ENCODE data around the gene PRKAG2. TPM values are rescaled to one million over a fixed set of nuclear protein-coding genes. Genes with fewer than 3 reads are reported as not detected.
"Not testable (repeated sequence)": the region's sequence is repeated elsewhere in the genome, so short reads cannot be mapped to it uniquely, and the experiment has no call there.

PRKAG2 gene
- total RNA-seq, 1 donor from 2014 or later, result 130 TPM

- no peaks in the 10 kb centered on the region for H3K27me3 ChIP-seq (ENCODE audit: low read depth)
- intact Hi-C loops (cut with micrococcal nuclease), result no loop called here
- H3K27ac ChIP-seq (replicated peaks), result no peak overlapping the region
- TF ChIP-seq CTCF (IDR thresholded peaks at IDR 0.05; ENCODE audit: borderline replicate concordance), result no peak
- no peak for DNase-seq
- peaks cover 12% of the 10 kb centered on the region for H3K9me3 ChIP-seq (replicated peaks)
- H3K4me3 ChIP-seq, result no peak overlapping the region
- peaks cover 3% of the 10 kb centered on the region for H3K4me1 ChIP-seq
- peaks cover 3% of the 10 kb centered on the region for H3K36me3 ChIP-seq
Observed at GRCh38 chr7:151579644-151580043, 297.3 kb downstream of the PRKAG2 start.

DNA sequence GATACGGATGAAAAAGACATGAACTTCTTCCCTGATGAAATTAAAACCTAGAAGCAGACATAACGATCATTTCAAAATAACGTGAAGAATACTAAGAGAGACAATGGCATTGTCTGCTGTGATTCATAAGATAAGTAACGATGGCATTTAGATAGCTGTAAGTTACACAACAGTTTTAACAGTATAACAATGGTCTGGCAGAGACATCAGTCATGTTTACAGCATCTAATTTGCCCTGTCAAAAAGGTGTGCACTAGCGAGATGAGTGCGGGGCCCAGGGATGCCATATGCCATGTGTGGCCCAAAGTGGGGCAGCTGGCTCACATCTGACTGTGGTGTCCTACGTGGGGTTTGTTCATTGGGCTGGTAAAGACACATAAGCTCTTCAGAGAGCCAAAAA lies 301.5 kb downstream of the PRKAG2 start:
- no peak for TF ChIP-seq CTCF (IDR thresholded peaks at IDR 0.05; ENCODE audit: borderline replicate concordance)
- no peak overlapping the region for H3K4me3 ChIP-seq
- intact Hi-C loops (cut with micrococcal nuclease), result no loop called here
- peaks cover 12% of the 10 kb centered on the region for H3K9me3 ChIP-seq (replicated peaks)
- DNase-seq, result no peak
- peaks cover 3% of the 10 kb centered on the region for H3K4me1 ChIP-seq
- peaks cover 10% of the 10 kb centered on the region for H3K36me3 ChIP-seq
- no peaks in the 10 kb centered on the region for H3K27me3 ChIP-seq (ENCODE audit: low read depth)
- H3K27ac ChIP-seq (replicated peaks), result no peak overlapping the region

GRCh38 chr7:151573046-151573445 lies 303.9 kb downstream of the PRKAG2 start:
- H3K27me3 ChIP-seq (ENCODE audit: low read depth); H3K9me3 ChIP-seq (replicated peaks); intact Hi-C loops (cut with micrococcal nuclease); H3K4me1 ChIP-seq; H3K4me3 ChIP-seq; H3K27ac ChIP-seq (replicated peaks); DNase-seq: not testable (repeated sequence)
- peaks cover 21% of the 10 kb centered on the region for H3K36me3 ChIP-seq

DNA sequence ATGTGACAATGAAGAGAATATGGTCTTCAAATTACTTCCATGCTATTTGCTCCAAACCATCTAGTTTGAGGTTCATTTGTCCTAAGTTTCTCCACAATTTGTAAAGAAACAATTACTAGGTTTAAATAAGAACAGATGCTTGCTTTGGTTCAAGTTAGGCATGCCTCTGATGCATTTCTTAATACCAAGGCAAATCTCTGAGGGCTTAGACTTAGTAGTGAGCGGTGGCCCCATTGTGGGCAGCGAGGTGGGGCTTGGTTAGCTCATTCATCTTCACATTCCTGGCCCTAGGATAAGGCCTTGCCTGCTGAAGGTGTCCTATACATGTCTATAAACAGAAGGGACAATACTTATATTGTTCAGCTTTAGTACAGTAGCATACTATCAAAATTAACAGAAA lies 304.8 kb downstream of the PRKAG2 start:
- no peak for DNase-seq
- no peak for TF ChIP-seq CTCF (IDR thresholded peaks at IDR 0.05; ENCODE audit: borderline replicate concordance)
- Histone ChIP-seq H3K27me3 (ENCODE audit: low read depth) (no peaks in the 10 kb centered on the region), H3K4me1 (peaks cover 6% of the 10 kb centered on the region), H3K36me3 (peaks cover 26% of the 10 kb centered on the region), H3K9me3 (replicated peaks) (no peaks in the 10 kb centered on the region), H3K27ac (replicated peaks) (no peak overlapping the region), H3K4me3 (no peak overlapping the region)
- intact Hi-C loops (cut with micrococcal nuclease), result no loop called here

GRCh38 chr7:151571471-151571870 lies 305.4 kb downstream of the PRKAG2 start:
- H3K4me1 ChIP-seq, result peaks cover 12% of the 10 kb centered on the region
- no peak for TF ChIP-seq CTCF (IDR thresholded peaks at IDR 0.05; ENCODE audit: borderline replicate concordance)
- H3K9me3 ChIP-seq (replicated peaks), result no peaks in the 10 kb centered on the region
- H3K4me3 ChIP-seq, result no peak overlapping the region
- no peaks in the 10 kb centered on the region for H3K27me3 ChIP-seq (ENCODE audit: low read depth)
- peaks cover 26% of the 10 kb centered on the region for H3K36me3 ChIP-seq
- H3K27ac ChIP-seq (replicated peaks), result no peak overlapping the region
- intact Hi-C loops (cut with micrococcal nuclease), result no loop called here
- no peak for DNase-seq

DNA sequence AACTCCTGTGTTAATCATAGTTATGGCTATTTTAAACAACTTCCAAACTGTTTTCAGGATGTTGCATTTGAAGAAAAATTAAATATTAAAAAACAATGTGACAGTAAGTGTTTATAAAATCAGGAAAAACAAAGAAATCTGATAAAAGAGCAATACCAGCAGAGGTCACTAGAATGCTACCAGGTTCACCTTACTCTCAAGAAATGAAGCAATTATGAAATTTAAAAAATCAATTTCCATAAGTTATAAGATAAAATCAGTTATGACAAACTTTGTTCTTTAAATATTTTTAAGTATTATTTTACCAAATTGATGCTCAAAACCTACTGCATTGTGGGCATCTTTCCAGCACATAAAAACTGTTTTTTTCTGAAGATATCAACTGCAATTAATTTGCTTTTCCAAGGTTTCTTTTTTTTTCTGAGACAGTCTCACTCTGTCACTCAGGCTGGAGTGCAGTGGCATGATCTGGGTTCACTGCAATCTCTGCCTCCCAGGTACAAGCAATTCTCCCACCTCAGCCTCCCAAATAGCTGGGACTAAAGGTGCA lies 306.5 kb downstream of the PRKAG2 start:
- peaks cover 32% of the 10 kb centered on the region for H3K36me3 ChIP-seq
- no peaks in the 10 kb centered on the region for H3K27me3 ChIP-seq (ENCODE audit: low read depth)
- DNase-seq, result no peak
- intact Hi-C loops (cut with micrococcal nuclease), result no loop called here
- no peaks in the 10 kb centered on the region for H3K9me3 ChIP-seq (replicated peaks)
- H3K4me3 ChIP-seq, result no peak overlapping the region
- H3K27ac ChIP-seq (replicated peaks), result no peak overlapping the region
- peak; percentile 55 for TF ChIP-seq CTCF (IDR thresholded peaks at IDR 0.05; ENCODE audit: borderline replicate concordance)
- peaks cover 12% of the 10 kb centered on the region for H3K4me1 ChIP-seq
